Karpas-422 (cell line): ENCODE results near the gene MMP12. TPM values are rescaled to one million over a fixed set of nuclear protein-coding genes. Genes with fewer than 3 reads are reported as not detected.
"Not testable (repeated sequence)": the region's sequence is repeated elsewhere in the genome, so short reads cannot be mapped to it uniquely, and the experiment has no call there.

Experiments used
- DNase-seq: peaks from one replicate; pipeline ENCODE4 v3.0.0-alpha.2; 2015
- H2AFZ ChIP-seq: fragments of 200-600 bp; sonication (generic); 2 replicates; pipeline ENCODE4 v1.6.1; 2014; ENCODE audit warnings: antibody characterized with exemption, low read length, mixed read lengths
- H3K27ac ChIP-seq: fragments of 200-600 bp; sonication (generic); 2 replicates; pipeline ENCODE4 v1.5.1; 2014; ENCODE audit warnings: mild to moderate bottlenecking, low read length, moderate library complexity
- H3K27me3 ChIP-seq: fragments of 200-600 bp; sonication (generic); 2 replicates; pipeline ENCODE4 v1.6.1; 2014; ENCODE audit warnings: low read length, mixed read lengths
- H3K36me3 ChIP-seq: fragments of 200-600 bp; sonication (generic); 2 replicates; pipeline ENCODE4 v1.6.1; 2014; ENCODE audit warnings: low read length, mixed read lengths; ENCODE audit not compliant: insufficient read depth
- H3K4me1 ChIP-seq: fragments of 200-600 bp; sonication (generic); 2 replicates; pipeline ENCODE4 v1.6.1; 2014; ENCODE audit warnings: mild to moderate bottlenecking, low read length, mixed read lengths
- H3K4me2 ChIP-seq: fragments of 200-600 bp; sonication (generic); 2 replicates; pipeline ENCODE4 v1.6.1; 2014; ENCODE audit warnings: low read length, low read depth, mild to moderate bottlenecking; ENCODE audit not compliant: poor library complexity, severe bottlenecking
- H3K4me3 ChIP-seq: fragments of 200-600 bp; sonication (generic); 2 replicates; pipeline ENCODE4 v1.5.1; 2014; ENCODE audit warnings: mild to moderate bottlenecking, antibody characterized with exemption, low read length, mixed read lengths
- H3K79me2 ChIP-seq: fragments of 200-600 bp; sonication (generic); 2 replicates; pipeline ENCODE4 v1.6.1; 2014; ENCODE audit warnings: mild to moderate bottlenecking, low read length, mixed read lengths
- H3K9ac ChIP-seq: fragments of 200-600 bp; sonication (generic); 2 replicates; pipeline ENCODE4 v1.6.0; 2014; ENCODE audit warnings: low read length
- H3K9me2 ChIP-seq: fragments of 200-600 bp; sonication (generic), shearing (Covaris generic); replicated peaks from 2 replicates; pipeline ENCODE4 v1.6.0; 2014; ENCODE audit warnings: mild to moderate bottlenecking, low read length, moderate library complexity; ENCODE audit not compliant: insufficient read depth
- H3K9me3 ChIP-seq: fragments of 300-700, 200-600 bp; sonication (generic); 2 replicates; pipeline ENCODE4 v1.6.1; 2014; ENCODE audit warnings: low read length, mixed read lengths
- H4K20me1 ChIP-seq: fragments of 200-600 bp; sonication (generic); 2 replicates; pipeline ENCODE4 v1.6.1; 2014; ENCODE audit warnings: mild to moderate bottlenecking, antibody characterized with exemption, low read length, low read depth; ENCODE audit not compliant: insufficient read depth
- total RNA-seq: library from RNA; depleted of rRNA; stranded (reverse); fragments of >200 nt; shearing (Covaris generic); gene quantifications from 2 replicates; pipeline ENCODE4 v1.2.3, GENCODE V29; 2014; ENCODE audit warnings: low replicate concordance; rRNA removed

Gene MMP12
- not detected in 2 replicates for total RNA-seq

DNA sequence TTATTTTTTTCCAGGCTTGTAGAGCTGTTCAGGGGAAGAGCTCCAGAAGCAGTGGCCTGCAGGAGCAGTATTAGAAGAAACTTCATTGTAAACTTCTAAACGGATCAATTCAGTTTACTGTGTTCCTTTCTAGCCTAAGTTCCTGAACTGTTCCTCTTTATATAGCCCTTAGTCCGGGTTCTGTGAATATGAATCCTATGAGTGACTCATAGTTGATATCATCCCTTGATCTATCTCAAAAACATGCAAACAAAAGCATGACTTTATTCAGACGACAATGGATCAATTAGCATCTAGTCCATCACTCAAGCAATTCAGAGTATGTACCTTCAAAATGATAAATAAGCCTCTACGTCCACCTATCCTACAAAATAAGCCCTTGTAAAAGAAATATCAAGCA lies at the start of gene MMP12:
TSS of gene MMP12 (minus strand) at position 131 of the 400 bp plus-strand sequence. CDS start at position 86, 45 bp downstream.
- Histone ChIP-seq H3K36me3 (no peaks in the 10 kb centered on the region), H3K9ac (no peak within 1 kb of the TSS), H4K20me1 (no peaks in the 10 kb centered on the region), H3K4me1 (no peaks in the 10 kb centered on the region), H3K4me3 (no peak within 1 kb of the TSS), H2AFZ (no peak within 1 kb of the TSS), H3K79me2 (no peaks in the 10 kb centered on the region), H3K4me2 (no peak within 1 kb of the TSS), H3K27me3 (no peaks in the 10 kb centered on the region), H3K9me2 (no peaks in the 10 kb centered on the region), H3K27ac (no peak within 1 kb of the TSS), H3K9me3 (no peaks in the 10 kb centered on the region)
- no peak for DNase-seq

DNA sequence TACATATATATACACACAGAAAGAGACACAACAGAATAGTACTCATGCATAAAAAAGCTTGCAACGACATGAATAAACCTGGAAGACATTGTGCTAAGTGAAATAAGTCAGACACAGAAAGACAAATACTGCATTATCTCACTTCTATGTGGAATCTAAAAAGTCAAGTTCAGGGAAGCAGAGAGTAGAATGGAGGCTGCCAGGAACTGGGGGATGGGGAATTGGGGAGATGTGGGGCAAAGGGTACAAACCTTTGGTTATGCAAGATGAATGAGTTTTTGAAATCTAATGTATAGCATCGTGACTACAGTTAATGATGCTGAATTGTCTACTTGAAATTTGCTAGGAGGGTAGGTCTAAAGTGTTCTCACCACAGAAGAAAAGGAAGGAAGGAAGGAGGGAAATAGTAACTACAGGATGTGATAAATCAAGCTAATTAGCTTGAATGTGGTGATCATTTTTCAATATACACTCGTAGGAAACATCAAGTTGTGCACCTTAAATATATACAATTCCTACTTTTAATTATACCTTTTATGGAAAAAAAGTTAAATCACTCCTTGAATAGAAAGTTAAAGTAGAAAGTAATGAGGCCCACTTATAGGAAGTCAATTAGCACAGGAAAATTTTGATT lies 46.9 kb upstream of the MMP12 start:
- no peak overlapping the region for H3K4me3 ChIP-seq
- no peak overlapping the region for H3K27ac ChIP-seq
- no peaks in the 10 kb centered on the region for H3K9me2 ChIP-seq
- no peaks in the 10 kb centered on the region for H3K79me2 ChIP-seq
- peaks cover 3% of the 10 kb centered on the region; the same call in 1 of the 2 replicates for H3K27me3 ChIP-seq
- no peak overlapping the region for H2AFZ ChIP-seq
- no peaks in the 10 kb centered on the region for H3K9me3 ChIP-seq
- H3K4me2 ChIP-seq = no peak overlapping the region
- no peaks in the 10 kb centered on the region for H3K36me3 ChIP-seq
- H4K20me1 ChIP-seq = no peaks in the 10 kb centered on the region
- H3K9ac ChIP-seq = no peak overlapping the region
- no peak for DNase-seq
- no peaks in the 10 kb centered on the region for H3K4me1 ChIP-seq

DNA sequence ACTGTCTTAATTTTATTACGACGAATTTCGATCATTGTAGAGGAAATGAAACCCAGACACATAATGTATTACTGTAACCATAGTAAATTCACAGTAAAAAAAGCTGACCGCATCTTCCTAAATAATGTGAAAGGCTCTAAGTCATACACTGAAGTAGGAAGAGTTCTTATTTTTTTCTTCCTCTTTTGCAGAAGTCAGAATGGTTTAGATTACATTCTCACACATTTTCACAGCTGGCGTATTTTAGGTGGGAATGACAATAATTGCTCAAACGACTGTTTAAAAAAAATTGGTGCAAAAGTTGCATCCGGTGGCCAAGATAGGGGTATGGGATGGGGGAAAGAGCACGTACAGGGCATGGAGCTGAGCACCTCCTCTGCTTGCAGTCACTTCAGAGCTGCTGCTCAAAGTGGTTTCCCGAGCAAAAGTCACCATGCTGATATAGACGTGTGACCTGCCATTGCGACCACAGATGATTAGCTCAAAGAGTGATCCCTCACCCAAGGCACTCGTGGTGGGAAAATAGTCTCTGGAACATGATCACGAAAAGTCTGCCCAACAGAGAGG lies 45.4 kb upstream of the MMP12 start:
- Histone ChIP-seq H3K27me3 (peaks cover 3% of the 10 kb centered on the region; the same call in 1 of the 2 replicates), H4K20me1 (no peaks in the 10 kb centered on the region), H3K27ac (no peak overlapping the region), H3K9me2 (no peaks in the 10 kb centered on the region), H3K9ac (no peak overlapping the region), H3K4me2 (no peak overlapping the region), H3K36me3 (no peaks in the 10 kb centered on the region), H3K79me2 (no peaks in the 10 kb centered on the region), H3K4me3 (no peak overlapping the region), H3K4me1 (no peaks in the 10 kb centered on the region), H3K9me3 (no peaks in the 10 kb centered on the region), H2AFZ (no peak overlapping the region)
- DNase-seq = peak; percentile 60

DNA sequence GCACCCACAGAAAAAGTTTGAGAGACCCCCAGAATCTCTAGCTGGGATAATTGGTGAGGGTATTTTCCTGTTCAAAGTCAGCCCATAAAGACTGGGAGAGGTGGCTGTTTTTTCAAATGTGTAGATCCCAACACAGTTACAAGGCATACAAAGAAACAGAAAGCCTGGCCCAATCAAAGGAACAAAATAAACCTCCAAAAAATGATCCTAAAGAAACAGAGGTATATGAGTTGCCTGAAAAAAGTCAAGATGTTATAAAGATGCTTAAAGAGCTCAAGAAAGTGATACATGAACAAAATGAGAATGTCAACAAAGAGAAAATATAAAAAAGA lies 40.2 kb upstream of the MMP12 start:
- no peak overlapping the region for H2AFZ ChIP-seq

DNA sequence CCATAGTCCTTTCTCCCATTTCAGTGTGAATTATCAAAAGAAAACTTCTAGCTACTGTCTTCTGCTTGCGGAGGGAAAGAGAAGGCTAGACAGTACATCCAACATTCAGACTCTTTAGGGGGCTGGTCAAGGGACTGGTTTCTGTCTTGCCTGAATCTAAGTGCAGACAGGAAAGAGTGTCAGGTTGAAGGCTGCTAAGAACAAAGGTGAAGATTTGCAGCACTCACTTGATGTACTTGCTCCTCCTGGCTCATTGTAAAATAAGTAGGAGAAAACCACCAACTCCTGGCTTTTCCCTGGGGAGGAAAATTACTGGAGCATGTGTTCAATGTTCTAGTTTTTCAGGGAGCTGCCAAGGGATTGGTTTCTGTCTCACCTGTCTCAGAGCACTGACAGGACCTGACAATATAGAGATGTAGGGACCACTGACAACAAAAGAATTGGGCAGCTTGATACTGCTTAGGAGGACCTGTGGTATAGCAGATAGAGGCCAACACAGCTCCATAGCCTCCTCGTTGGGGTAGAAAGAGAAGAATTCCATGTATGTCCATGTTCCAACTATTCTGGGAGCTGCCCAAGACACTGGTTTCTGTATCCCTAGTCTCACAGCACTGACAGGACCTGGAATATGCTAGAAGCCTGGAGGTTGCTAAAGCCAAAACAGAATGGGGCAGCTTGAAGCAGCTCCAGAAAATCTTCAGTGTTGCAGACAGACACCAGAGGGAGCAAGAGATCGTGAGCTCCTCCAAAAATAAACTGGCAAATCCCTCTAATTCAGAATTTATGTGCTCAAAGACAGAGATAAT lies 39.7 kb upstream of the MMP12 start:
- no peak overlapping the region for H3K4me3 ChIP-seq
- no peak overlapping the region for H3K4me2 ChIP-seq
- no peak overlapping the region for H2AFZ ChIP-seq
- no peak overlapping the region for H3K9ac ChIP-seq
- no peak overlapping the region for H3K27ac ChIP-seq
- no peaks in the 10 kb centered on the region for H3K27me3 ChIP-seq
- H3K9me3 ChIP-seq = no peaks in the 10 kb centered on the region
- no peaks in the 10 kb centered on the region for H3K79me2 ChIP-seq
- H3K36me3 ChIP-seq = no peaks in the 10 kb centered on the region
- no peaks in the 10 kb centered on the region for H3K4me1 ChIP-seq
- no peaks in the 10 kb centered on the region for H3K9me2 ChIP-seq
- peak; percentile 80 for DNase-seq
- no peaks in the 10 kb centered on the region for H4K20me1 ChIP-seq

More for the DNA sequence above, 40.2 kb upstream of the MMP12 start:
- H3K27ac ChIP-seq = no peak overlapping the region
- no peaks in the 10 kb centered on the region for H3K9me3 ChIP-seq
- H3K4me1 ChIP-seq = no peaks in the 10 kb centered on the region
- no peaks in the 10 kb centered on the region for H3K9me2 ChIP-seq
- no peak overlapping the region for H3K9ac ChIP-seq
- DNase-seq = no peak
- H3K79me2 ChIP-seq = no peaks in the 10 kb centered on the region
- no peak overlapping the region for H3K4me3 ChIP-seq
- no peaks in the 10 kb centered on the region for H4K20me1 ChIP-seq
- no peaks in the 10 kb centered on the region for H3K27me3 ChIP-seq
- no peaks in the 10 kb centered on the region for H3K36me3 ChIP-seq
- H3K4me2 ChIP-seq = no peak overlapping the region

DNA sequence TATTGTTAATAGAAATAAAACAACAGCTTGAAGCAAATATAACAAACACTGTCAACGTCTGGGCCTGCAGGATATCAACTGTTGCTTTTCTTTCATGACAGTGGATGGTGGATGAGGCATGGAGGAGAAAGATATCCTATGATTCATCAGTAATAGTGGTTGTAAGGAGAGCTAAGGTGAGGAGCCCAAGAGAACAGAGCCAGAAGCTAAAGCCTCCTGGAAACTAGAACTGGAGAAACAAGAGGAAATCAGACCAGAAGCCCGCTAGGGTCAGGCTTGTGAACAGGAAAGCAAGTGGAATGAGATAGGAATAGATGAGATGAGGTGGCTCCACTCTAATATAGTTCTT lies 37.7 kb upstream of the MMP12 start:
- Histone ChIP-seq H3K79me2 (no peaks in the 10 kb centered on the region), H3K27ac (no peak overlapping the region), H4K20me1 (no peaks in the 10 kb centered on the region), H3K4me2 (no peak overlapping the region), H3K36me3 (no peaks in the 10 kb centered on the region), H3K9me2 (no peaks in the 10 kb centered on the region), H3K9me3 (no peaks in the 10 kb centered on the region), H2AFZ (no peak overlapping the region), H3K27me3 (no peaks in the 10 kb centered on the region), H3K9ac (no peak overlapping the region), H3K4me1 (no peaks in the 10 kb centered on the region), H3K4me3 (no peak overlapping the region)
- no peak for DNase-seq

DNA sequence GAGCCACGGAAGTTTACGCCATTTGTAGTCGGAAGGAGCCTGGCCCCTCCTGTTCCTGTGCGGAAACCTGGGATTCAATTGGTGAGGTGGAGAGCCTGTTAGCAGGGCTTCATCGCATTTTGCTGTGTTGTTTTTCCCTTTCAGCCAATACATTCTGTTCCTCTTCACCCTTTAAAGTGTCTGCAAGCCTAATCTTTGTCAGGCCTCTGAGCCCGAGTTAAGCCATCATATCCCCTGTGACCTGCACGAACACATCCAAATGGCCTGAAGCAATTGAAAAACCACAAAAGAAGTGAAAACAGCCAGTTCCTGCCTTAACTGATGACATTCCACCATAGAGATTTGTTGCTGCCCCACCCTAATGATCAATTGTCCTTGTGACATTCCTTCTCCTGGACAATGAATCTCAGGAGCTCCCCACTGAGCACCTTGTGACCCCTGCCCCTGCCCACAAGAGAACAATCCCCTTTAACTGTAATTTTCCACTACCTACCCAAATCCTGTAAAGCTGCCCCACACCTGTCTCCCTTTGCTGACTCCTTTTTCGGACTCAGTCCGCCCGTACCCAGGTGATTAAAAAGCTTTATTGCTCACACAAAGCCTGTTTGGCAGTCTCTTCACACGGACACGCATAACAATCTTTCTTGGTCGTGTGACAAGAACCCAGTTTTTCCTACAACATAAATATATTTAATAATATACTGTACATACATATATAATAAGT lies 37.1 kb upstream of the MMP12 start:
- no peaks in the 10 kb centered on the region for H3K36me3 ChIP-seq
- H3K4me2 ChIP-seq = no peak overlapping the region
- no peak overlapping the region for H3K4me3 ChIP-seq

DNA sequence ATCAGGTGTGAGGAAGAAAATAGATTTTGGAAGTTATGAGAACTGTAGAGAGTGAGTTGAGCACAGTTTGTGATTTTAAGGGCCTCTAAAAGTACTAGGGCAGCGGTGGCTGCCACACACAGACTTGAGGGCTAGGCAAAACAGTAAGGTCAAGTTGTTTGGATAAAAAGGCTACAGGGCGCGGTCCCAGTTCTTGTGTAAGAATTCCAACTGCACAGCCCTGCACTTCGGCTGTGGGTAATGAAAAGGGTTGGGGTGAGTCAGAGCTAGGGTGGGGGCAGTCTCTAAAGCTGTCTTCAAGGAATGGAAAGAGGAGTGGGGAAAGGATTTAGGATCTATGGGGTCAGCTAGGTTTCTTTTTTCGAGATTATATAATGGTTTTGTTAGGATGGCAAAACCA lies 31.1 kb upstream of the MMP12 start:
- H3K4me3 ChIP-seq, H3K36me3 ChIP-seq, H3K9ac ChIP-seq, H3K4me1 ChIP-seq, H3K27ac ChIP-seq, H3K27me3 ChIP-seq, H3K9me2 ChIP-seq, H3K79me2 ChIP-seq, DNase-seq, H3K9me3 ChIP-seq, H2AFZ ChIP-seq, H4K20me1 ChIP-seq, H3K4me2 ChIP-seq: not testable (repeated sequence)

More for the DNA sequence above, 37.1 kb upstream of the MMP12 start:
- Histone ChIP-seq H3K79me2 (no peaks in the 10 kb centered on the region), H3K4me1 (no peaks in the 10 kb centered on the region), H4K20me1 (no peaks in the 10 kb centered on the region), H3K9ac (no peak overlapping the region), H2AFZ (no peak overlapping the region), H3K27me3 (no peaks in the 10 kb centered on the region), H3K27ac (no peak overlapping the region), H3K9me3 (no peaks in the 10 kb centered on the region), H3K9me2 (no peaks in the 10 kb centered on the region)
- no peak for DNase-seq
